Osteoblast (primary cell): ENCODE data around the gene KITLG. TPM values are rescaled to one million over a fixed set of nuclear protein-coding genes. Genes with fewer than 3 reads are reported as not detected.

Experiments
- DNase-seq: peaks from one replicate; pipeline ENCODE4 v3.0.0; 2011; ENCODE audit warnings: low spot score, mixed read lengths; ENCODE audit not compliant: insufficient read length; ENCODE audit errors: missing footprints
- H2AFZ ChIP-seq: 2 replicates; pipeline ENCODE4 v1.6.0; 2011; ENCODE audit warnings: mild to moderate bottlenecking, low read length
- H3K27ac ChIP-seq: 2 replicates; pipeline ENCODE4 v1.5.1; 2011; ENCODE audit warnings: mild to moderate bottlenecking, low read depth, low read length, moderate library complexity
- H3K27me3 ChIP-seq: 2 replicates; pipeline ENCODE4 v1.6.0; 2012; ENCODE audit warnings: mild to moderate bottlenecking, control low read depth, inconsistent platforms, low read length, moderate library complexity; ENCODE audit not compliant: insufficient read depth
- H3K36me3 ChIP-seq: 2 replicates; pipeline ENCODE4 v1.5.1; 2011; ENCODE audit warnings: mild to moderate bottlenecking, low read length, control low read depth, moderate library complexity; ENCODE audit not compliant: insufficient read depth
- H3K4me1 ChIP-seq: 2 replicates; pipeline ENCODE4 v1.5.1; 2011; ENCODE audit warnings: mild to moderate bottlenecking, low read length, control low read depth, moderate library complexity; ENCODE audit not compliant: insufficient read depth
- H3K4me2 ChIP-seq: 2 replicates; pipeline ENCODE4 v1.6.0; 2011; ENCODE audit warnings: mild to moderate bottlenecking, low read length; ENCODE audit not compliant: insufficient read depth
- H3K4me3 ChIP-seq: fragments of 200-600 bp; sonication (generic); 3 replicates; pipeline ENCODE4 v1.5.1; 2012; ENCODE audit warnings: mild to moderate bottlenecking, low read length, inconsistent platforms; ENCODE audit not compliant: insufficient read depth
- H3K79me2 ChIP-seq: 2 replicates; pipeline ENCODE4 v1.6.0; 2012; ENCODE audit warnings: mild to moderate bottlenecking, low read length, control low read depth, inconsistent platforms; ENCODE audit not compliant: insufficient read depth
- H3K9me3 ChIP-seq: 2 replicates; pipeline ENCODE4 v1.5.1; 2011; ENCODE audit warnings: low read depth, low read length, control low read depth
- H4K20me1 ChIP-seq: 2 replicates; pipeline ENCODE4 v1.6.0; 2012; ENCODE audit warnings: mild to moderate bottlenecking, low read length, control low read depth; ENCODE audit not compliant: insufficient read depth
- CTCF ChIP-seq: IDR thresholded peaks from 2 replicates; pipeline ENCODE4 v1.5.1; 2011; ENCODE audit warnings: mild to moderate bottlenecking, low read depth, low read length, moderate library complexity; ENCODE audit errors: extremely low read depth
- total RNA-seq: library from RNA; depleted of rRNA; stranded (reverse); fragments of >200 nt; gene quantifications from 2 replicates; pipeline ENCODE4 v1.2.3, GENCODE V29; 2012

KITLG gene
- total RNA-seq, 1 donor, result 46.7 TPM

GRCh38 chr12:88615490-88615889 lies 35.2 kb upstream of the KITLG start:
- no peaks in the 10 kb centered on the region for H3K79me2 ChIP-seq
- no peaks in the 10 kb centered on the region for H3K27me3 ChIP-seq
- no peak for DNase-seq
- no peak overlapping the region for H3K27ac ChIP-seq
- H3K36me3 ChIP-seq, result no peaks in the 10 kb centered on the region
- no peak overlapping the region for H3K4me3 ChIP-seq
- H2AFZ ChIP-seq, result no peak overlapping the region
- H3K9me3 ChIP-seq, result no peaks in the 10 kb centered on the region
- no peak for TF ChIP-seq CTCF
- H4K20me1 ChIP-seq, result no peaks in the 10 kb centered on the region
- no peaks in the 10 kb centered on the region for H3K4me1 ChIP-seq
- H3K4me2 ChIP-seq, result no peak overlapping the region

GRCh38 chr12:88604646-88605045 lies 24.4 kb upstream of the KITLG start:
- Histone ChIP-seq H2AFZ (no peak overlapping the region), H3K36me3 (no peaks in the 10 kb centered on the region), H3K27ac (no peak overlapping the region), H3K9me3 (no peaks in the 10 kb centered on the region), H3K27me3 (no peaks in the 10 kb centered on the region), H3K4me1 (peaks cover 11% of the 10 kb centered on the region), H3K79me2 (no peaks in the 10 kb centered on the region), H3K4me3 (no peak overlapping the region), H4K20me1 (no peaks in the 10 kb centered on the region), H3K4me2 (no peak overlapping the region)
- no peak for DNase-seq
- TF ChIP-seq CTCF, result no peak

- H3K27me3 ChIP-seq, result no peaks in the 10 kb centered on the region
- peaks cover 11% of the 10 kb centered on the region for H3K4me1 ChIP-seq
- H3K36me3 ChIP-seq, result no peaks in the 10 kb centered on the region
- H2AFZ ChIP-seq, result peak overlapping the region; percentile 61
- H3K9me3 ChIP-seq, result no peaks in the 10 kb centered on the region
- H3K79me2 ChIP-seq, result no peaks in the 10 kb centered on the region
- peak overlapping the region; percentile 44 for H3K27ac ChIP-seq
- H3K4me3 ChIP-seq, result no peak overlapping the region
- H3K4me2 ChIP-seq, result no peak overlapping the region
- TF ChIP-seq CTCF, result no peak
- DNase-seq, result peak; percentile 15
- H4K20me1 ChIP-seq, result no peaks in the 10 kb centered on the region
Measured at GRCh38 chr12:88600272-88600671, 20.0 kb upstream of the KITLG start.

- Histone ChIP-seq H4K20me1 (no peaks in the 10 kb centered on the region), H3K4me2 (no peak overlapping the region), H3K27ac (no peak overlapping the region), H3K36me3 (no peaks in the 10 kb centered on the region), H3K4me1 (peaks cover 11% of the 10 kb centered on the region), H3K79me2 (no peaks in the 10 kb centered on the region), H3K9me3 (no peaks in the 10 kb centered on the region), H3K27me3 (no peaks in the 10 kb centered on the region), H3K4me3 (no peak overlapping the region), H2AFZ (no peak overlapping the region)
- DNase-seq, result no peak
- TF ChIP-seq CTCF, result no peak
Measured at GRCh38 chr12:88597365-88597764, 17.1 kb upstream of the KITLG start.
